H7 (cell line): ENCODE measurements around the gene LIMCH1. TPM values are rescaled to one million over a fixed set of nuclear protein-coding genes. Genes with fewer than 3 reads are reported as not detected.

ENCODE experiments used
- DNase-seq: peaks from one replicate; pipeline ENCODE4 v3.0.0; 2012
- H3K27me3 ChIP-seq: 2 replicates; pipeline ENCODE4 v1.6.0; 2011; ENCODE audit warnings: mild to moderate bottlenecking, low read length; ENCODE audit not compliant: control insufficient read depth, insufficient read depth
- H3K36me3 ChIP-seq: replicated peaks from 2 replicates; pipeline ENCODE4 v1.5.1; 2011; ENCODE audit warnings: low read length; ENCODE audit not compliant: control insufficient read depth, insufficient read depth
- H3K4me3 ChIP-seq: 2 replicates; pipeline ENCODE4 v1.5.1; 2011; ENCODE audit warnings: low read depth, mild to moderate bottlenecking, control low read depth, low read length, moderate library complexity; ENCODE audit not compliant: insufficient read depth
- total RNA-seq: library from RNA; depleted of rRNA; stranded (reverse); fragments of >200 nt; shearing (Covaris generic); gene quantifications from 2 replicates; pipeline ENCODE4 v1.2.3, GENCODE V29; 2014; rRNA removed

LIMCH1 gene
- total RNA-seq, 1 experiment from 2014 or later: 0.76 TPM

GRCh38 chr4:41748571-41749475 is 210.9 kb downstream of the LIMCH1 start, which contains the start of gene PHOX2B:
TSS of gene PHOX2B (minus strand) at chr4:41748725. CDS start at chr4:41748610, 115 bp downstream.
- DNase-seq: peak; percentile 36
- Histone ChIP-seq H3K36me3 (no peaks in the 10 kb centered on the region), H3K27me3 (peaks cover 99% of the 10 kb centered on the region), H3K4me3 (no peak within 1 kb of the TSS)

DNA sequence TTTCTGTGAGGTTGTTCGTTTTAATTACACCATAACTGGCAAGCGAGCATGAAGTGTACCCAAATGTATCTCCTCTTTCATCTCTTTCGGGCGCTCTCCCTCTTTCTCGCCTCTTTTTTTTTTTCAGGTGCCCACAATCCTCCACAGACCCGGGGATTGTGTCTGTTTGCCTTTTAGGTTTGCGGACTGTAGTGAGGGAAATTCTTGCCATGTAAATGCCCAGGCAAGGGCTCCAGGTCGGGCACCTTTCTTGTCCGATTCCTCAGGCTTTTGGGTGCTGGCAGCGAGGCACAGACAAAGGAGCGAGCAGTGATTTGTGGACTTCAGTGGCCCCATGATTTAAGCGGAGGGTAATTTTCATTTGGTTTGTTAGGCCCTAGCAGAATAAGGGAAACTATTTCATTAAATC is 211.7 kb downstream of the LIMCH1 start:
- DNase-seq: peak; percentile 23

More for the DNA sequence above, 211.7 kb downstream of the LIMCH1 start:
- peaks cover 99% of the 10 kb centered on the region for H3K27me3 ChIP-seq
- no peaks in the 10 kb centered on the region for H3K36me3 ChIP-seq
- H3K4me3 ChIP-seq: no peak overlapping the region

Other genes starting within 250 kb of the LIMCH1 start
- gene PHOX2B, start 210.6 kb downstream of the LIMCH1 start, total RNA-seq: not detected in 2 replicates